SKM-1 (cell line): ENCODE results near the gene WWC2.
"Not testable (repeated sequence)": the region's sequence is repeated elsewhere in the genome, so short reads cannot be mapped to it uniquely, and the experiment has no call there.

Source experiments
- DNase-seq: peaks from one replicate; lab custom pipeline; 2025; ENCODE audit not compliant: unreplicated experiment; lab: John Stamatoyannopoulos, UW

Gene WWC2

GRCh38 chr4:183100298-183100599 is 1.2 kb downstream of the WWC2 start:
- no peak for DNase-seq

GRCh38 chr4:183100827-183101226 is 1.8 kb downstream of the WWC2 start:
- DNase-seq: no peak

- DNase-seq: no peak
Measured at GRCh38 chr4:183101956-183102480, 3.0 kb downstream of the WWC2 start.

- no peak for DNase-seq
Measured at GRCh38 chr4:183105092-183105491, 6.0 kb downstream of the WWC2 start.

GRCh38 chr4:183106839-183107238 is 7.8 kb downstream of the WWC2 start:
- no peak for DNase-seq

- DNase-seq: no peak
Measured at GRCh38 chr4:183107891-183108459, 8.9 kb downstream of the WWC2 start.

GRCh38 chr4:183110244-183110643 is 11.2 kb downstream of the WWC2 start:
- DNase-seq: no peak

GRCh38 chr4:183111452-183111885 is 12.4 kb downstream of the WWC2 start:
- no peak for DNase-seq

GRCh38 chr4:183118141-183118540 is 19.1 kb downstream of the WWC2 start:
- no peak for DNase-seq

GRCh38 chr4:183118585-183118984 is 19.5 kb downstream of the WWC2 start:
- no peak for DNase-seq

- not testable (repeated sequence) for DNase-seq
Measured at GRCh38 chr4:183121660-183122059, 22.6 kb downstream of the WWC2 start.

- no peak for DNase-seq
Measured at GRCh38 chr4:183124228-183124627, 25.2 kb downstream of the WWC2 start.

- DNase-seq: no peak
Measured at GRCh38 chr4:183124865-183125264, 25.8 kb downstream of the WWC2 start.

GRCh38 chr4:183129125-183129524 is 30.1 kb downstream of the WWC2 start:
- no peak for DNase-seq

GRCh38 chr4:183129675-183130074 is 30.6 kb downstream of the WWC2 start:
- DNase-seq: no peak

GRCh38 chr4:183130328-183131155 is 31.5 kb downstream of the WWC2 start:
- DNase-seq: no peak

GRCh38 chr4:183132081-183132480 is 33.0 kb downstream of the WWC2 start:
- DNase-seq: no peak

GRCh38 chr4:183132865-183133264 is 33.8 kb downstream of the WWC2 start:
- no peak for DNase-seq

GRCh38 chr4:183136855-183137254 is 37.8 kb downstream of the WWC2 start:
- no peak for DNase-seq

- no peak for DNase-seq
Measured at GRCh38 chr4:183139058-183139750, 40.1 kb downstream of the WWC2 start.

- DNase-seq: no peak
Measured at GRCh38 chr4:183139972-183140570, 41.0 kb downstream of the WWC2 start.

GRCh38 chr4:183140911-183141320 is 41.9 kb downstream of the WWC2 start:
- DNase-seq: no peak
